ENCODE results near the gene WDR4.

DNA sequence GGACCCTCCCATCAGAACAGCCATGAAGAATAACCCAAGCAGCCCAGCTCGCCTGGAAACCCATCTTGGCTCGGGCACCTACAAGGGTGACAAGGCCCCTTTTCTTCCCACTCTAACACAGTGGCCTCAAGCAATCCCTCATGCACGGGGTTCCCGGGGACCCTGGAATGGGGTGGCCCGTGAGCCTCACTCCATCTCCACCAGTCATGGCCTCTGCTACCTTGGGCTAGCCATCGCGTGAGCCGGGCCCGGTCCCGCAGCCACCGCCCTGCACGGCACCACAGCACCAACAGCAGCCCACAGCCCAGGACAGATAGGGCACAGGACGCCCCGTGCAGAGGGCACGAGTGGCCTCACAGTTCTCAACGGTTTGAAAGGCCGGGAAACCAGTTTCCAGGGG, 19.0 kb downstream of the WDR4 start:
- no peak for TF ChIP-seq POLR2A (IDR thresholded peaks at IDR 0.05)
- TF ChIP-seq, protein P1, sequence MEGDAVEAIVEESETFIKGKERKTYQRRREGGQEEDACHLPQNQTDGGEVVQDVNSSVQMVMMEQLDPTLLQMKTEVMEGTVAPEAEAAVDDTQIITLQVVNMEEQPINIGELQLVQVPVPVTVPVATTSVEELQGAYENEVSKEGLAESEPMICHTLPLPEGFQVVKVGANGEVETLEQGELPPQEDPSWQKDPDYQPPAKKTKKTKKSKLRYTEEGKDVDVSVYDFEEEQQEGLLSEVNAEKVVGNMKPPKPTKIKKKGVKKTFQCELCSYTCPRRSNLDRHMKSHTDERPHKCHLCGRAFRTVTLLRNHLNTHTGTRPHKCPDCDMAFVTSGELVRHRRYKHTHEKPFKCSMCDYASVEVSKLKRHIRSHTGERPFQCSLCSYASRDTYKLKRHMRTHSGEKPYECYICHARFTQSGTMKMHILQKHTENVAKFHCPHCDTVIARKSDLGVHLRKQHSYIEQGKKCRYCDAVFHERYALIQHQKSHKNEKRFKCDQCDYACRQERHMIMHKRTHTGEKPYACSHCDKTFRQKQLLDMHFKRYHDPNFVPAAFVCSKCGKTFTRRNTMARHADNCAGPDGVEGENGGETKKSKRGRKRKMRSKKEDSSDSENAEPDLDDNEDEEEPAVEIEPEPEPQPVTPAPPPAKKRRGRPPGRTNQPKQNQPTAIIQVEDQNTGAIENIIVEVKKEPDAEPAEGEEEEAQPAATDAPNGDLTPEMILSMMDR (IDR thresholded peaks at IDR 0.05), result no peak
